SW 1271 (cell line): Measurements from ENCODE around the gene QRFPR.
"Not testable (repeated sequence)": the region's sequence is repeated elsewhere in the genome, so short reads cannot be mapped to it uniquely, and the experiment has no call there.

Experiments
- DNase-seq, 2 experiments: peaks; one replicate each; lab custom pipeline; 2025; lab: John Stamatoyannopoulos, UW

QRFPR gene

GRCh38 chr4:121339307-121339706 lies 41.5 kb downstream of the QRFPR start:
- no peak for DNase-seq

- DNase-seq: no peak
Measured at GRCh38 chr4:121338518-121338917, 42.3 kb downstream of the QRFPR start.

GRCh38 chr4:121336706-121337105 lies 44.1 kb downstream of the QRFPR start:
- no peak for DNase-seq

- no peak for DNase-seq
Measured at GRCh38 chr4:121330180-121330665, 50.6 kb downstream of the QRFPR start.

- DNase-seq: no peak
Measured at GRCh38 chr4:121326597-121326996, 54.2 kb downstream of the QRFPR start.

GRCh38 chr4:121324331-121324730 lies 56.5 kb downstream of the QRFPR start:
- no peak for DNase-seq

- DNase-seq: no peak
Measured at GRCh38 chr4:121321466-121321865, 59.4 kb downstream of the QRFPR start.

GRCh38 chr4:121316091-121316490 lies 64.7 kb downstream of the QRFPR start:
- no peak for DNase-seq

GRCh38 chr4:121313430-121313829 lies 67.4 kb downstream of the QRFPR start:
- DNase-seq: not testable (repeated sequence)

GRCh38 chr4:121308828-121309227 lies 72.0 kb downstream of the QRFPR start:
- no peak for DNase-seq

- DNase-seq: no peak
Measured at GRCh38 chr4:121308328-121308663, 72.5 kb downstream of the QRFPR start.

- peak in 1 of 2 experiments; percentile 21 for DNase-seq
Measured at GRCh38 chr4:121307445-121308327, 73.1 kb downstream of the QRFPR start.

- no peak for DNase-seq
Measured at GRCh38 chr4:121306931-121307330, 73.9 kb downstream of the QRFPR start.

- DNase-seq: no peak
Measured at GRCh38 chr4:121304893-121305292, 75.9 kb downstream of the QRFPR start.

GRCh38 chr4:121299367-121299766 lies 81.5 kb downstream of the QRFPR start:
- no peak for DNase-seq

- DNase-seq: no peak
Measured at GRCh38 chr4:121283319-121283718, 97.5 kb downstream of the QRFPR start.

- DNase-seq: no peak
Measured at GRCh38 chr4:121280425-121280824, 100.4 kb downstream of the QRFPR start.

GRCh38 chr4:121278811-121279368 lies 101.9 kb downstream of the QRFPR start:
- no peak for DNase-seq
